Measurements from ENCODE around the gene CCDC82. TPM values are rescaled to one million over a fixed set of nuclear protein-coding genes. Genes with fewer than 3 reads are reported as not detected.
"Not testable (repeated sequence)": the region's sequence is repeated elsewhere in the genome, so short reads cannot be mapped to it uniquely, and the experiment has no call there.

The CCDC82 gene
- polyA plus RNA-seq, 1 of the 3 experiments (the other 2 are of a cell fraction) = 8.7 TPM

- TF ChIP-seq EP300 (IDR thresholded peaks at IDR 0.05; ENCODE audit: borderline replicate concordance in 1 of 2, low read depth in 1 of 2, low read length in 1 of 2) (peak in 1 of 2 experiments; percentile 35; a peak in 2 of 4 replicates), FOXM1 (IDR thresholded peaks at IDR 0.05; ENCODE audit: low read depth) (no peak), FOSL2 (IDR thresholded peaks at IDR 0.05; ENCODE audit: borderline replicate concordance, low read depth) (no peak), NRF1 (IDR thresholded peaks at IDR 0.05; ENCODE audit: low read depth, low read length) (no peak)
These were observed at the start of gene CCDC82, which contains the start of gene JRKL (continued) for GRCh38 chr11:96389720-96390487.

- H4K20me1 ChIP-seq (ENCODE audit: insufficient read depth); H3K27me3 ChIP-seq (ENCODE audit: insufficient read depth); H3K4me3 ChIP-seq (ENCODE audit: low read depth in 2 of 2, low read length in 1 of 2); H3K4me1 ChIP-seq (ENCODE audit: control insufficient read depth in 1 of 2, insufficient read depth in 2 of 2, low read depth in 1 of 2, low read length in 1 of 2); H2AFZ ChIP-seq (ENCODE audit: low read depth); H3F3A ChIP-seq (replicated peaks; ENCODE audit: insufficient read depth); H3K79me2 ChIP-seq (ENCODE audit: insufficient read depth); H3K27ac ChIP-seq (ENCODE audit: low read depth in 2 of 2, low read length in 1 of 2); CTCF ChIA-PET; DNase-seq; H3K4me2 ChIP-seq; H3K9me2 ChIP-seq; POLR2A ChIA-PET; H3K9me3 ChIP-seq; H3K36me3 ChIP-seq (replicated peaks in 1 of 2; ENCODE audit: control insufficient read depth in 1 of 2, insufficient read depth in 2 of 2, low read length in 1 of 2); H3K9ac ChIP-seq: not testable (repeated sequence)
These were observed 42.9 kb upstream of the CCDC82 start for GRCh38 chr11:96432654-96433053.

GRCh38 chr11:96430668-96431067, 41.0 kb upstream of the CCDC82 start:
- Histone ChIP-seq H3K4me1 (ENCODE audit: control insufficient read depth in 1 of 2, insufficient read depth in 2 of 2, low read depth in 1 of 2, low read length in 1 of 2) (no peaks in the 10 kb centered on the region), H3K36me3 (replicated peaks in 1 of 2; ENCODE audit: control insufficient read depth in 1 of 2, insufficient read depth in 2 of 2, low read length in 1 of 2) (no peaks in the 10 kb centered on the region), H4K20me1 (ENCODE audit: insufficient read depth) (no peaks in the 10 kb centered on the region), H3K9me3 (no peaks in the 10 kb centered on the region), H3F3A (replicated peaks; ENCODE audit: insufficient read depth) (no peaks in the 10 kb centered on the region), H2AFZ (ENCODE audit: low read depth) (no peak overlapping the region), H3K27me3 (ENCODE audit: insufficient read depth) (no peaks in the 10 kb centered on the region), H3K79me2 (ENCODE audit: insufficient read depth) (no peaks in the 10 kb centered on the region), H3K27ac (ENCODE audit: low read depth in 2 of 2, low read length in 1 of 2) (no peak overlapping the region), H3K4me2 (no peak overlapping the region), H3K9me2 (no peaks in the 10 kb centered on the region), H3K9ac (no peak overlapping the region), H3K4me3 (ENCODE audit: low read depth in 2 of 2, low read length in 1 of 2) (no peak overlapping the region)
- WGBS (ENCODE audit: low lambda C conversion rate) = 46% methylated on average over 3 of the region's 3 CpGs
- no peak for DNase-seq
- no peak for TF ChIP-seq MAX (IDR thresholded peaks at IDR 0.05; ENCODE audit: low read depth)
- TF ChIP-seq JUND (IDR thresholded peaks at IDR 0.05) = no peak
- no peak for TF ChIP-seq CTCF (IDR thresholded peaks at IDR 0.05)
- no peak for TF ChIP-seq MEF2A (IDR thresholded peaks at IDR 0.05; ENCODE audit: borderline replicate concordance, low read depth)
- no peak for TF ChIP-seq NRF1 (IDR thresholded peaks at IDR 0.05; ENCODE audit: low read depth, low read length)
- no peak for TF ChIP-seq TAF1 (IDR thresholded peaks at IDR 0.05; ENCODE audit: borderline replicate concordance, low read depth, low read length)
- TF ChIP-seq EZH2phosphoT487 (IDR thresholded peaks at IDR 0.05; ENCODE audit: borderline replicate concordance, low read depth) = no peak
- no peak for TF ChIP-seq MXI1 (IDR thresholded peaks at IDR 0.05; ENCODE audit: low read depth, low read length)
- TF ChIP-seq CHD2 (IDR thresholded peaks at IDR 0.05; ENCODE audit: low read length, partially characterized antibody) = no peak
- no peak for TF ChIP-seq ELF1 (IDR thresholded peaks at IDR 0.05)
- no peak for TF ChIP-seq FOSL2 (IDR thresholded peaks at IDR 0.05; ENCODE audit: borderline replicate concordance, low read depth)
- TF ChIP-seq SIN3A (IDR thresholded peaks at IDR 0.05; ENCODE audit: borderline replicate concordance, low read depth, low read length) = no peak
- no peak for TF ChIP-seq IRF3 (IDR thresholded peaks at IDR 0.05; ENCODE audit: low read depth, low read length)
- no peak for TF ChIP-seq PBX3 (IDR thresholded peaks at IDR 0.05)
- no peak for TF ChIP-seq EP300 (IDR thresholded peaks at IDR 0.05; ENCODE audit: borderline replicate concordance in 1 of 2, low read depth in 1 of 2, low read length in 1 of 2)
- ChIA-PET POLR2A (no interaction called here), CTCF (no interaction called here)
